Measurements from ENCODE around the gene CRADD.
"Not testable (repeated sequence)": the region's sequence is repeated elsewhere in the genome, so short reads cannot be mapped to it uniquely, and the experiment has no call there.

The CRADD gene

GRCh38 chr12:93751864-93752610 lies 74.9 kb downstream of the CRADD start:
- no peak for DNase-seq (ENCODE audit: low read depth, low spot score)

GRCh38 chr12:93753285-93753684 lies 76.1 kb downstream of the CRADD start:
- no peak overlapping the region for H3K27ac ChIP-seq
- no peak for DNase-seq (ENCODE audit: low read depth, low spot score)

More at GRCh38 chr12:93751864-93752610, 74.9 kb downstream of the CRADD start:
- no peak overlapping the region for H3K27ac ChIP-seq

GRCh38 chr12:93753838-93754429 lies 76.8 kb downstream of the CRADD start:
- DNase-seq (ENCODE audit: low read depth, low spot score) = no peak
- H3K27ac ChIP-seq = no peak overlapping the region

- DNase-seq (ENCODE audit: low read depth, low spot score) = not testable (repeated sequence)
Observed at GRCh38 chr12:93754859-93755258, 77.7 kb downstream of the CRADD start.

GRCh38 chr12:93756288-93756687 lies 79.1 kb downstream of the CRADD start:
- no peak for DNase-seq (ENCODE audit: low read depth, low spot score)
- no peak overlapping the region for H3K27ac ChIP-seq

More at GRCh38 chr12:93754859-93755258, 77.7 kb downstream of the CRADD start:
- not testable (repeated sequence) for H3K27ac ChIP-seq

DNA sequence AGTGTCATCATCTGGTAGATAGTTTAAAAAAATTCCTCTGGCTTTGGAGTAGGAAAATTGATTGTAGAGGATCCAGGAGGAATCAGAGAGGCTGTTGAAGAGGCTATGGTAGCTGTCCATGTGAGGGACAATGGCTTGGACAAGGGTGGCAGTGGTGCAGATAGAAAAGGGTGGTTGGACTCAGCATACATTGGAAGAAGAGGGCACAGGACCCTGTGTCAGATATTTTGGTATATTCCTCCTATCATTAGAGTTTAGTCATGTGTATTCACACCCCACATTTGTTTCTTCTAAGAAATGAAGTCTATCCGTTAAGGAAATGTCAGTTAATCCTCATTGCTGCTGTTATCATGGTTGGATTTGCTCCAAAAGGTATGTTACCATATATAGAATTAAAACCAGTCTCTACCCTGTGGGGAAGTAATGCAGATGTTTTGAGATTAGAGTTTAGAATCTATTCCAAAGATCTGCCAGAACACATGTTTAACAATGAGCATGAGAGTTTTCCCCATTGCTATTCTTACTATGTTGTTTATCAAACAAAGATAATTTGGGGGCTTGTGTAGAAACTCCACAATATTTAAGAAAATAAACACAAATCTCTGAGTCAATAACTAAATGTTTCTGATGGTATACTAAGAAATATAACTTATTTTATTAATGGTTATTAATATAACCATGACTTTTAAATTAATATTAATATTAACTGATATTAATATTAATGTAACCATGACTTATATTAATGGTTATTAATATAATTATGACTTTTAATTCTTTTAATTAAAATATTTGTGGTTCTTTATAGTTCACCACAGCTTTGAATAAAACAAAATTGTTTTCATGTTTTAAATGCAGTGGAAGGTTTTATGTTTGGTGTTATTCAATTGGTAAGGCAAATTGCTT lies 80.9 kb downstream of the CRADD start:
- DNase-seq (ENCODE audit: low read depth, low spot score) = no peak
- H3K27ac ChIP-seq = no peak overlapping the region

GRCh38 chr12:93758801-93759373 lies 81.7 kb downstream of the CRADD start:
- no peak for DNase-seq (ENCODE audit: low read depth, low spot score)
- H3K27ac ChIP-seq = no peak overlapping the region

- no peak for DNase-seq (ENCODE audit: low read depth, low spot score)
- no peak overlapping the region for H3K27ac ChIP-seq
Observed at GRCh38 chr12:93759512-93760081, 82.4 kb downstream of the CRADD start.

GRCh38 chr12:93760275-93760875 lies 83.2 kb downstream of the CRADD start:
- H3K27ac ChIP-seq = no peak overlapping the region

DNA sequence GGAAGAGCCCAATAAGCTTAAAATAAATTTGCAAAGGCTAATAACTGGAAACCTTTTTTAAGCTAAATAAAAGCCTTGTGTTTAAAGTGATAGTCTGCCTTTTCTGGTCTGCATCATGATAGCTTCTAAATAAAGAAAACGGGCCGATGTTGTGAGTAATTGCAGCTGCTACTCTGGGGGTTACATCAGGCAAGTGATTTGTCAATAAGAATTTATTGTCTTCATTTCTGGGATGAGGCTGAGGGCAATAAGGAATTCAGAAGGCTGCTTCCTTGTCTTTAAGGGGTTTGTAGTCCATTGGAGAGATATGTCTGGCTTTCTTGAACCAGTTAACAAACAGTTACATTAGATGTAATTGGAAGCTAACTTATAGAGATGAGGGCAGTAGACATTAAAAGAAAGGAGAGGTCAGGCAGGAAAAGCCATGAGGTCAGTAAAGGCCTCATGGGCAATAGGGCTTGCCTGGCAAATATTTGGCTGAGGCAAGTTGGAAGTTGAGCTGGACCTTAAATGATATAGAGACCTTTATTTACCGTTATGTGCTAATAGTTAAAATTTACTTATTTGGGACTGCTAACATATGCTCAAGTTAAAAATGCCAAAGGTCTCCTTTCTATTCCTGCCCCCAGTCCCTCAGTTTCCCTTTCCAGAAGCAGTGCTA lies 85.0 kb downstream of the CRADD start:
- no peak overlapping the region for H3K27ac ChIP-seq
- DNase-seq (ENCODE audit: low read depth, low spot score) = no peak

More at GRCh38 chr12:93760275-93760875, 83.2 kb downstream of the CRADD start:
- no peak for DNase-seq (ENCODE audit: low read depth, low spot score)

DNA sequence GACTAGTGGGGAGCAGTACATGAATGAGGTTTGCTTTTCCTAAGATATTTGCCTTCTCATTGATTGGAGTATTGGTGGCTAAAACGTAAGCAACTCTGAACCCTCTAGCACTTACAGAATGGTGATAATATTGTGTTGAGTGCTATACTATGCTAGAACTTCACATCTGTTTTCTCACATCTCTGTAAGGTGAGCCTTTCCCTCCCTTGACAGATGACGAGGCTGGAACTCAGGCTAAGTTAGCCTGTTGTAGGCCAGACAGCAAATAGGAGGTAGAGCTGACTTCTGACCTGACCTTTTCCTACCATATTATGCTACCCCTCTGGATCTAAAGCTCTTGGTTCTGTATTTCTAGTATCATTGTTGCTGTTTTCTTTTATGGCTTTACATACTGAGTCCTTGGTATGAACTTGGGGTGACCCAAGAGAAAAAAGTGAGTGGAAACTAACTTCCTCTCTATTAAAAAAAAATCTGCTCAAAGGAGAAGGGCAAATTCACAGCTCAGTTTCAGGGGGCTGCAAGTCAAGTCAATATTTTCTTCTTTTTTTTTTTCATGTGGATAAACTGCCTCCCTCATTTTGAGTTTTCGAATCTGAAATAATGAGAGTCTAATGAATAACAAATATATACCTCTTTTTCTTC lies 85.9 kb downstream of the CRADD start:
- no peak overlapping the region for H3K27ac ChIP-seq
- no peak for DNase-seq (ENCODE audit: low read depth, low spot score)

DNA sequence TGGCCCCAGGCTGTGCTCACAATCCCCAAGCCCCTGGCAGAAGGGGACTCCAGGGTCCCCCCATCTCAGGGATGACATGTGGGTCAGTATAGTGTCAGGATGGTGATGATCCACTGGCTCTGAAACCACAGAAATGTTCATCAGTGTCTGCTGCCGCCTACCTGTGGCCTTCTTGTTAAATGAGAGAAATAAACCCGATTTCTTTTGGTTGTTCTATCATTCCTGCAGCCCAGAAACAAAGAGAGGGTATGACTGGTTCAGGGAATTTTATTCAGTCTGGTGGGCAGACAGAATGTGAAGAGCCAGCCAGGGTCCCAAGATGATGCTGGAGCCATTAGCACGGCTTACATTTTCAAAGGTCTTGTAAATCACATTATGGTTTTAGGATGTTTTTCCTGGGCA lies 86.6 kb downstream of the CRADD start:
- no peak overlapping the region for H3K27ac ChIP-seq
- DNase-seq (ENCODE audit: low read depth, low spot score) = no peak

- no peak for DNase-seq (ENCODE audit: low read depth, low spot score)
- no peak overlapping the region for H3K27ac ChIP-seq
Observed at GRCh38 chr12:93766371-93766770, 89.2 kb downstream of the CRADD start.

GRCh38 chr12:93766796-93767523 lies 89.8 kb downstream of the CRADD start:
- no peak overlapping the region for H3K27ac ChIP-seq
- DNase-seq (ENCODE audit: low read depth, low spot score) = no peak

DNA sequence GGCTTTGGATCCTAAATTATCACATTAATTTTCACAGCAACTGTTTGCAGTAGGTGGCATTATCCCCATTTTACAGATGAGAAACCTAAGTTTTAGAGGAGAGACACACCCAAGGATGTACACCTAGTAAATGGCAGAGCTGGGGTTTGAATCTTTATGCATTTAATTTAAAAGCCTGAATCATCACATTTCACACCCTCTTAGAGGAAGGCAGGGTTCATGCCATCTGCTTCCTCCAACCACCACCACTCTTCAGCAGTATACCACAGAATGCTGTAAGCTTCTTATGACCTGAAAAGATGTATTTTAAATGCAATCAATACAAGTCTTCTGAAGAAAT lies 90.3 kb downstream of the CRADD start:
- no peak for DNase-seq (ENCODE audit: low read depth, low spot score)
- no peak overlapping the region for H3K27ac ChIP-seq

GRCh38 chr12:93772003-93772700 lies 95.0 kb downstream of the CRADD start:
- H3K27ac ChIP-seq = no peak overlapping the region

DNA sequence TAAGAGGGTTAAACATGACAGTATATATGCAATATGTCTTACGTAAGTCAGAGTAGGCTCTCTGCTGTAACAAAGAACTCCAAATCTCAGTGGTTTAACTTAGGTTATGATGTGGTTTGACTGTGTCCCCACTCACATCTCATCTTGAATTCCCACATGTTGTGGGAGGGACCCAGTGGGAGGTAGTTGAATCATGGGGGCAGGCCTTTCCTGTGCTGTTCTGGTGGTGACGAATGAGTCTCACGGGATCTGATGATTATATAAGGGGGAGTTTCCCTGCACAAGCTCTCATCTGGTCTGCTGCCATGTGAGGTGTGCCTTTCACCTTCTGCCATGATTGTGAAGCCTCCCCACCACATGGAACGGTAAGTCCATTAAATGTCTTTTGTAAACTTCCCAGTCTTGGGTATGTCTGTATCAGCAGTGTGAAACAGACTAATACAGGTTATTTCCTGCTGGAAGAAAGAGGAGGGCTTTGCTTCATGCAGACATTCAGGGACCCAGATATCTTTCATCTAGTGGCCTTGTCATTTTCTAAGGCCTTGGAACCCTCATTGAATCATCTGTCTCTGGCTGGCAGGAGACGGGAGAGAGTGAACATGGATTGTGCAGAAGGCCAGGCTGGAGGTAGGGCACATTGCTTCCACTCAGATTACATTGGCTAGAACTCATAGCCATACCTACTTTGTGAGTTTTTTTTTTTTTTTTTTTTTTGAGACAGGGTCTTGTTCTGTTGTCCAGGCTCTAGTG lies 96.1 kb downstream of the CRADD start:
- no peak for DNase-seq (ENCODE audit: low read depth, low spot score)
- no peak overlapping the region for H3K27ac ChIP-seq

More at GRCh38 chr12:93772003-93772700, 95.0 kb downstream of the CRADD start:
- no peak for DNase-seq (ENCODE audit: low read depth, low spot score)
